ENCODE measurements around the gene CABP5. TPM values are rescaled to one million over a fixed set of nuclear protein-coding genes. Genes with fewer than 3 reads are reported as not detected.

The CABP5 gene
- total and polyA plus RNA-seq, 8 donors, result not detected

DNA sequence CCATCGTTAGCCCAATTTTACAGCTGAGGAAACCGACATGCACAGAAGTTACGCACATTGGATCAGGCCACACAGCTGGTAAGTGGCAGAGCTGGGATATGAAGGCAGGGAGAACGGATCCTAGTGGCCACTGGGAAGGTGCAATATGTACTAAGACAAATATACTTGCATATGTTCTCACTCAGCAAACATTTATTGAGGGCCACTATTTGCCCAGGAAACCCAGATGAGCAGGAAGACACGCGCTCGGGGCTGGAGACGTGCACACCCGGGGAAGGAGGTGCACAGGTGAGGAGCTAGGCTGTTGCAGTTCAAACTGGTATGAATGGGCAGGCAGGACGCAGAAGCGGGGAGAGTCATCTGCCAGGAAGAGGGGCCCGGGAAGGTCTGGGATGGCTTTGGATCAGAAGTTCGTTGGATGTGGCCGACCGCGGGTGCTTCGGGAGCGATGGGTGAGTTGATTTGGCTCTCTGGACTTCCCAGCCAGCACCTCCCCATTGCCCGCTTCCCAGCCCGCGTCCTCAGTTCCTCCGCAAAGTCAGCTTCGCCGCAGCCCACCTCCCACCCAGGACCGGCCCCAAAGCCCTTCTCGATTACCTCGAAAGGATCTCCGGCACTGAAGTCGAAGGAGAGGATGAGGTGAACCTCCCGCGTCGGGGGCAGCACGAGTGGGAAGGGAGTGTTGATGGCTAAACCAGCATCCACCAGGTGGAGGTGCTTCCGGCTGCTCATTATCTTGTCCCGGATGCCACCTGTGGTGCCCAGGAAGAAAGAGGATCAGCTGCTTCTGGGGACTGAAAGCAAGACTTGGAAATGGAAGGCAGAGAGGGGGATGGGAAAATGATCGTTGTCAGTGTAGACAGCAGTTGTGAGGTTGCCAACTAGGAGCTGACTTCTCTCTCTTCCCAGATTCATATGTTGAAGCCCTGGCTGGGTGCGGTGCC lies 17.8 kb upstream of the CABP5 start:
- TF ChIP-seq, protein P1, sequence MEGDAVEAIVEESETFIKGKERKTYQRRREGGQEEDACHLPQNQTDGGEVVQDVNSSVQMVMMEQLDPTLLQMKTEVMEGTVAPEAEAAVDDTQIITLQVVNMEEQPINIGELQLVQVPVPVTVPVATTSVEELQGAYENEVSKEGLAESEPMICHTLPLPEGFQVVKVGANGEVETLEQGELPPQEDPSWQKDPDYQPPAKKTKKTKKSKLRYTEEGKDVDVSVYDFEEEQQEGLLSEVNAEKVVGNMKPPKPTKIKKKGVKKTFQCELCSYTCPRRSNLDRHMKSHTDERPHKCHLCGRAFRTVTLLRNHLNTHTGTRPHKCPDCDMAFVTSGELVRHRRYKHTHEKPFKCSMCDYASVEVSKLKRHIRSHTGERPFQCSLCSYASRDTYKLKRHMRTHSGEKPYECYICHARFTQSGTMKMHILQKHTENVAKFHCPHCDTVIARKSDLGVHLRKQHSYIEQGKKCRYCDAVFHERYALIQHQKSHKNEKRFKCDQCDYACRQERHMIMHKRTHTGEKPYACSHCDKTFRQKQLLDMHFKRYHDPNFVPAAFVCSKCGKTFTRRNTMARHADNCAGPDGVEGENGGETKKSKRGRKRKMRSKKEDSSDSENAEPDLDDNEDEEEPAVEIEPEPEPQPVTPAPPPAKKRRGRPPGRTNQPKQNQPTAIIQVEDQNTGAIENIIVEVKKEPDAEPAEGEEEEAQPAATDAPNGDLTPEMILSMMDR (IDR thresholded peaks at IDR 0.05), result no peak
- TF ChIP-seq POLR2A (IDR thresholded peaks at IDR 0.05) (no peak), EP300 (IDR thresholded peaks at IDR 0.05) (no peak), POLR2AphosphoS5 (IDR thresholded peaks at IDR 0.05) (no peak)
- peaks cover 0 to 22% (median 0%) of the 10 kb centered on the region in 3 donors for H3K27me3 ChIP-seq
- DNase-seq, result no peak
- no peaks in the 10 kb centered on the region for H3K9me3 ChIP-seq
- no peak overlapping the region for H3K4me3 ChIP-seq
- no peaks in the 10 kb centered on the region for H3K4me1 ChIP-seq
- WGBS, 5 donors, result 43 to 65% (median 45%) methylated on average over 36 to 37 of the region's 37 CpGs
- peaks cover 0 to 37% (median 0%) of the 10 kb centered on the region in 4 donors for H3K36me3 ChIP-seq
- no peak overlapping the region for H3K27ac ChIP-seq
- intact Hi-C loops (cut with DNase I; ENCODE audit: low total_unique reads), result no loop called here

- no peak overlapping the region for H3K4me3 ChIP-seq
- WGBS, 5 donors, result 79 to 91% (median 87%) methylated on average over 5 of the region's 5 CpGs
- peaks cover 0 to 22% (median 0%) of the 10 kb centered on the region in 3 donors for H3K27me3 ChIP-seq
- intact Hi-C loops (cut with DNase I; ENCODE audit: low total_unique reads), result no loop called here
- H3K36me3 ChIP-seq, result peaks cover 0 to 33% (median 0%) of the 10 kb centered on the region in 4 donors
- no peak overlapping the region for H3K27ac ChIP-seq
- DNase-seq, result no peak
- H3K4me1 ChIP-seq, result no peaks in the 10 kb centered on the region
- TF ChIP-seq, protein P1 (IDR thresholded peaks at IDR 0.05), result no peak
- TF ChIP-seq POLR2A (IDR thresholded peaks at IDR 0.05) (no peak), EP300 (IDR thresholded peaks at IDR 0.05) (no peak), POLR2AphosphoS5 (IDR thresholded peaks at IDR 0.05) (no peak)
- no peaks in the 10 kb centered on the region for H3K9me3 ChIP-seq
Measured at GRCh38 chr19:48060381-48060780, 16.5 kb upstream of the CABP5 start.

- DNase-seq, result no peak
- TF ChIP-seq, protein P1 (IDR thresholded peaks at IDR 0.05), result no peak
- Histone ChIP-seq H3K9me3 (no peaks in the 10 kb centered on the region), H3K36me3 (peaks cover 0 to 34% (median 0%) of the 10 kb centered on the region in 4 donors), H3K4me3 (no peak overlapping the region), H3K27me3 (peaks cover 0 to 22% (median 0%) of the 10 kb centered on the region in 3 donors), H3K4me1 (no peaks in the 10 kb centered on the region), H3K27ac (no peak overlapping the region)
- 88 to 91% (median 89%) methylated on average over 6 of the region's 6 CpGs for WGBS, 5 donors
- intact Hi-C loops (cut with DNase I; ENCODE audit: low total_unique reads), result no loop called here
Measured at GRCh38 chr19:48059331-48059730, 15.5 kb upstream of the CABP5 start.

- intact Hi-C loops (cut with DNase I; ENCODE audit: low total_unique reads), result no loop called here
- Histone ChIP-seq H3K4me1 (no peaks in the 10 kb centered on the region), H3K9me3 (no peaks in the 10 kb centered on the region), H3K4me3 (no peak overlapping the region), H3K27ac (no peak overlapping the region), H3K36me3 (peaks cover 0 to 52% (median 11%) of the 10 kb centered on the region in 4 donors), H3K27me3 (no peaks in the 10 kb centered on the region)
- WGBS, 5 donors, result 76 to 91% (median 86%) methylated on average over 5 of the region's 5 CpGs
- no peak for DNase-seq
- TF ChIP-seq POLR2A (IDR thresholded peaks at IDR 0.05), result no peak
- no peak for TF ChIP-seq EP300 (IDR thresholded peaks at IDR 0.05)
- TF ChIP-seq, protein P1 (IDR thresholded peaks at IDR 0.05), result no peak
- no peak for TF ChIP-seq POLR2AphosphoS5 (IDR thresholded peaks at IDR 0.05)
Measured at GRCh38 chr19:48053856-48054255, 10.0 kb upstream of the CABP5 start.
